Neural progenitor cell (in vitro differentiated cells): Measurements from ENCODE around the gene KRTAP5-2. TPM values are rescaled to one million over a fixed set of nuclear protein-coding genes. Genes with fewer than 3 reads are reported as not detected.

ENCODE experiments used
- DNase-seq: peaks from one replicate; pipeline ENCODE4 v3.0.0-alpha.2; 2016; ENCODE audit warnings: low spot score
- H2AFZ ChIP-seq: fragments of 200-600 bp; sonication (generic); replicated peaks from 2 replicates; pipeline ENCODE4 v1.6.1; 2016; ENCODE audit warnings: antibody characterized with exemption
- H3F3A ChIP-seq: fragments of 200-600 bp; sonication (generic); 2 replicates; pipeline ENCODE4 v1.6.1; 2016; ENCODE audit warnings: antibody characterized with exemption, low read depth
- H3K27ac ChIP-seq: fragments of 200-600 bp; sonication (generic); 2 replicates; pipeline ENCODE4 v1.5.1; 2016; ENCODE audit warnings: mild to moderate bottlenecking
- H3K27me3 ChIP-seq: fragments of 200-600 bp; sonication (generic); 2 replicates; pipeline ENCODE4 v1.6.1; 2016; ENCODE audit warnings: mild to moderate bottlenecking, moderate library complexity
- H3K36me3 ChIP-seq: fragments of 200-600 bp; sonication (generic); 2 replicates; pipeline ENCODE4 v1.5.1; 2016
- H3K4me1 ChIP-seq: fragments of 200-600 bp; sonication (generic); 2 replicates; pipeline ENCODE4 v1.6.1; 2016; ENCODE audit warnings: mixed run types
- H3K4me2 ChIP-seq: fragments of 200-600 bp; sonication (generic); 2 replicates; pipeline ENCODE4 v1.6.1; 2016
- H3K4me3 ChIP-seq: fragments of 200-600 bp; sonication (generic); 2 replicates; pipeline ENCODE4 v1.5.1; 2016
- H3K79me2 ChIP-seq: fragments of 200-600 bp; sonication (generic); 2 replicates; pipeline ENCODE4 v1.6.1; 2016; ENCODE audit warnings: low read depth
- H3K9ac ChIP-seq: fragments of 200-600 bp; sonication (generic); 2 replicates; pipeline ENCODE4 v1.6.1; 2016
- H3K9me3 ChIP-seq: fragments of 200-600 bp; sonication (generic); 2 replicates; pipeline ENCODE4 v1.5.1; 2016; ENCODE audit warnings: low read depth
- H4K20me1 ChIP-seq: fragments of 200-600 bp; sonication (generic); 2 replicates; pipeline ENCODE4 v1.6.1; 2016; ENCODE audit warnings: low read depth
- H3K27ac Mint-ChIP-seq: 3 replicates; pipeline ENCODE4 v1.8.0; 2021; ENCODE audit warnings: mixed read lengths
- H3K27me3 Mint-ChIP-seq: 2 replicates; pipeline ENCODE4 v1.8.0; 2022; ENCODE audit warnings: low read depth, mild to moderate bottlenecking, inconsistent platforms, moderate library complexity, mixed read lengths; ENCODE audit not compliant: insufficient read depth
- H3K36me3 Mint-ChIP-seq: 3 replicates; pipeline ENCODE4 v1.8.0; 2021; ENCODE audit warnings: mixed read lengths
- H3K4me1 Mint-ChIP-seq: 3 replicates; pipeline ENCODE4 v1.8.0; 2021; ENCODE audit warnings: mixed read lengths
- H3K4me3 Mint-ChIP-seq: 3 replicates; pipeline ENCODE4 v1.8.0; 2021; ENCODE audit warnings: mild to moderate bottlenecking, moderate library complexity, mixed read lengths
- H3K9me3 Mint-ChIP-seq: 3 replicates; pipeline ENCODE4 v1.8.0; 2020; ENCODE audit warnings: mixed read lengths
- CTCF ChIP-seq: fragments of 200-600 bp; sonication (generic); IDR thresholded peaks from 2 replicates; pipeline ENCODE4 v1.5.1; 2017; ENCODE audit warnings: antibody characterized with exemption, mild to moderate bottlenecking
- EZH2 ChIP-seq: fragments of 200-600 bp; sonication (generic); IDR thresholded peaks from 2 replicates; pipeline ENCODE4 v1.6.1; 2017; ENCODE audit warnings: antibody characterized with exemption, mild to moderate bottlenecking, moderate library complexity
- EZH2phosphoT487 ChIP-seq: fragments of 200-600 bp; sonication (generic); IDR thresholded peaks from 2 replicates; pipeline ENCODE4 v1.6.1; 2017; ENCODE audit warnings: antibody characterized with exemption
- total RNA-seq: library from RNA; depleted of rRNA; stranded (reverse); fragments of >200 nt; gene quantifications from 2 replicates; pipeline ENCODE4 v1.2.3, GENCODE V29; 2015; ENCODE audit warnings: low replicate concordance

Gene KRTAP5-2
- total RNA-seq, 1 donor from 2014 or later: not detected

GRCh38 chr11:1640076-1640946 is 42.2 kb upstream of the KRTAP5-2 start:
- H2AFZ ChIP-seq: no peak overlapping the region
- Mint-ChIP-seq H3K9me3 (no peaks in the 10 kb centered on the region), H3K4me1 (peaks cover 7% of the 10 kb centered on the region), H3K27me3 (peaks cover 12% of the 10 kb centered on the region), H3K36me3 (no peaks in the 10 kb centered on the region), H3K4me3 (no peak overlapping the region), H3K27ac (no peak overlapping the region)
- no peak overlapping the region for H3K4me3 ChIP-seq
- no peak for TF ChIP-seq EZH2
- peak; percentile 96 for TF ChIP-seq CTCF
- peak; percentile 77 for DNase-seq
- no peaks in the 10 kb centered on the region for H3K36me3 ChIP-seq
- H3K27me3 ChIP-seq: peaks cover 4% of the 10 kb centered on the region
- no peaks in the 10 kb centered on the region for H3K4me1 ChIP-seq
- no peak overlapping the region for H3K4me2 ChIP-seq
- no peak overlapping the region for H3K9ac ChIP-seq
- H3K27ac ChIP-seq: no peak overlapping the region
- H3K79me2 ChIP-seq: no peaks in the 10 kb centered on the region
- H3F3A ChIP-seq: no peaks in the 10 kb centered on the region
- no peaks in the 10 kb centered on the region for H3K9me3 ChIP-seq
- no peaks in the 10 kb centered on the region for H4K20me1 ChIP-seq

- Histone ChIP-seq H4K20me1 (no peaks in the 10 kb centered on the region), H3K9me3 (no peaks in the 10 kb centered on the region), H3K4me2 (no peak overlapping the region), H2AFZ (no peak overlapping the region), H3K36me3 (no peaks in the 10 kb centered on the region), H3K4me3 (no peak overlapping the region), H3K4me1 (no peaks in the 10 kb centered on the region), H3K27me3 (peaks cover 4% of the 10 kb centered on the region), H3K79me2 (no peaks in the 10 kb centered on the region), H3K27ac (no peak overlapping the region), H3K9ac (no peak overlapping the region), H3F3A (no peaks in the 10 kb centered on the region)
- no peak overlapping the region for H3K4me3 Mint-ChIP-seq
- peaks cover 7% of the 10 kb centered on the region for H3K4me1 Mint-ChIP-seq
- no peak for DNase-seq
- H3K9me3 Mint-ChIP-seq: no peaks in the 10 kb centered on the region
- H3K27ac Mint-ChIP-seq: no peak overlapping the region
- TF ChIP-seq CTCF (no peak), EZH2 (no peak), EZH2phosphoT487 (no peak)
- peaks cover 12% of the 10 kb centered on the region for H3K27me3 Mint-ChIP-seq
- H3K36me3 Mint-ChIP-seq: no peaks in the 10 kb centered on the region
Measured at GRCh38 chr11:1639666-1640065, 41.6 kb upstream of the KRTAP5-2 start.

- H3K27ac ChIP-seq: no peak overlapping the region
- peaks cover 4% of the 10 kb centered on the region for H3K27me3 ChIP-seq
- TF ChIP-seq EZH2phosphoT487 (no peak), EZH2 (no peak), CTCF (no peak)
- H3K9me3 ChIP-seq: no peaks in the 10 kb centered on the region
- Mint-ChIP-seq H3K27me3 (peaks cover 9% of the 10 kb centered on the region), H3K36me3 (no peaks in the 10 kb centered on the region), H3K27ac (no peak overlapping the region), H3K4me3 (no peak overlapping the region), H3K9me3 (no peaks in the 10 kb centered on the region), H3K4me1 (peaks cover 7% of the 10 kb centered on the region)
- H2AFZ ChIP-seq: no peak overlapping the region
- H3K79me2 ChIP-seq: no peaks in the 10 kb centered on the region
- H3F3A ChIP-seq: no peaks in the 10 kb centered on the region
- H3K36me3 ChIP-seq: no peaks in the 10 kb centered on the region
- no peak for DNase-seq
- no peak overlapping the region for H3K4me3 ChIP-seq
- H4K20me1 ChIP-seq: no peaks in the 10 kb centered on the region
- H3K9ac ChIP-seq: no peak overlapping the region
- no peak overlapping the region for H3K4me2 ChIP-seq
- no peaks in the 10 kb centered on the region for H3K4me1 ChIP-seq
Measured at GRCh38 chr11:1639102-1639620, 41.1 kb upstream of the KRTAP5-2 start.
